HTR-8/SVneo (cell line): ENCODE data around the gene CDC14B.
"Not testable (repeated sequence)": the region's sequence is repeated elsewhere in the genome, so short reads cannot be mapped to it uniquely, and the experiment has no call there.

Experiments used
- DNase-seq: peaks from one replicate; pipeline ENCODE4 v3.0.0; 2011; ENCODE audit warnings: low spot score, mixed read lengths; ENCODE audit not compliant: insufficient read length
- FAIRE-seq: peaks from 2 replicates; lab custom pipeline; 2011; peaks lifted over from hg19 to GRCh38; lab: Jason Lieb, UNC

CDC14B gene

DNA sequence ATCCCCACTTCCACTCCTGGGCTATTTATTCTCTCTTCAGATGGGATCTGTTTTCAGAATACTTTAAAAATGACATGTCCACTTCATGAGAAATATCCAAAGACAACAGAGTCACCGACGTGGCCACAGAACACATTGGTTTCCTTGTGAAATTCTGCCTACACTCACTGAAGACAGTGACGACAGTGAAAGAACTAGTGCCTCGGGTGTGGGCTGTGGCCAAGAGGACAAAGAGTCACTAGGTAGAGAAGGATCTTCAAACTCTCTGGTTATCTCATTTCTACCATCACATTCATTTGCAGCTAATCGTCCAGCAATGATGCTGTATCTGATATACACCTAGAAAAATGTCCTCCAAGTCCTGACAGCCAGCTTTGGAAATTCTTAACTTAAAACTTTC lies 110.6 kb downstream of the CDC14B start:
- DNase-seq: no peak
- no peak for FAIRE-seq

- no peak for DNase-seq
- FAIRE-seq: no peak
These were observed 111.3 kb downstream of the CDC14B start for GRCh38 chr9:96508227-96508940.

DNA sequence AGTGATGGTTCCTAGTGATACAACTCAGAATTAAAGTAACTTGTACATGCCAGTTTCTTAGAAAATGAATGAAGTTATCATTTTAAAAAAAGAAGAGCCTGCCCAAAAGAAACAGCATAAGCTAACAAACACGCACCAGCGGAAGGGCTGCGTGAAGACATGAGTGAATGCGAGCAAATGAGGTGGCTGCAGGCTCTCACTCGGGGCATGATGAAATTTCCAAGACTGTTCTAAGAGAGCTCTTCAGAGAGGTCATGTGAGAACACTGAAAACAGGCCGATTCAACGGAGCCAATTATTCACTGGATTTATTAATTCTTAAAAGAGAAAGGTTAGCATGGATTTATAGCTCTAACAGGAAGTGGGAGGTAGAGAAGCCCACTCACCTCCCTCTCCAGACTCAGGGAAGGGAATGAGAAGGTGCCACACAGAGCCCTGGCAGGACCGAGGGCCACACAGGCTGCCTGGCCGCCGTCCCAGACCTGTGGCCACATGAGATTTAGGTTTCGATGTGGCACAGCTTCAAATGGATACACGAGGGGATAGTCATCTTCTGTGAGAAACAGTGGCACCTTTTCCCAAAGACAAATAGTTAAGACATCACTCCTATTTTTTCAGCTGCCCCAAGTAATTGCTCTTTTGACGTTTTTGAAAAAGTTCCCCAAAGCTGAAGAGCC lies 114.2 kb downstream of the CDC14B start:
- DNase-seq (no peak), FAIRE-seq (no peak)

GRCh38 chr9:96503918-96504317 lies 115.7 kb downstream of the CDC14B start:
- DNase-seq: no peak
- no peak for FAIRE-seq

- FAIRE-seq, DNase-seq: not testable (repeated sequence)
These were observed 116.3 kb downstream of the CDC14B start for GRCh38 chr9:96503374-96503748.

DNA sequence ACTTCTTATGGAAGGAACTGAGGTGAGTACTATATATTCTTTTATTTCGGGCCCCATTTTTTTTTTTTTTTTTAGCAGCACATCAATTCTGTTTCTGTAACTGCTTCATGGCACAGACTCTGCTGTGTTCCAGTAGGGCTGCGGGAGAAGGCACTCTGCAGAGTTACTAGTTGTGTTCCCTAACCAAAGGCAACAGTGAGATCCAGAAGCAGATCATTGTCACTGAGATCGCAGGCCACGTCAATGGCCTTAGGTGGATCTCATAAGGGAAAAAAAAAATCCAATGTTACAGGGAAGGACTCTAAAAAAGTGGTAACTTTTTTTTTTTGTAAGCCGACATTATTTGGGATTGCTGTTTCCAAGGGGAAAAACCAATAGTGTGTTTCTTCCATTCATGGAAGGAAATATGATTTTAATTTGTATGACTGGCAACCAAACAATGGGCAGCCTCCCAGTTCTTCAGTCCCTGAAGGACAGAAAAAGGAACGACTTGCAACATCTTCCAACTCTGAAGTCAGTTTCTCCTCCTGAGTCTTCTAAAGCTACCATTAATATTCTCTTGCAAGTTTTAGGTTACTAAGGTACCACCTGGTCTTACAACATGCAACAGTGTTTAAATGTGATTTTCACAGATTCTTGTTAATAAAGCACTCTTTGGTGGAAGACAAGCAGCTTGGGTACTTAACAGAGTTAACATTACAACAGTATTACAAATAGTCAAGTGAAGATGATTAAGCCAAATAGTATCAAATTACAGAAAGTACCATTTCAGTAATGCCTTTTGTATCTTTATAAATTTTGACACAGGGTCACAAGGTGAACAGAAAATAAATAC lies 116.9 kb downstream of the CDC14B start:
- DNase-seq: no peak
- no peak for FAIRE-seq

GRCh38 chr9:96501633-96502538 lies 117.8 kb downstream of the CDC14B start:
- no peak for FAIRE-seq
- no peak for DNase-seq

DNA sequence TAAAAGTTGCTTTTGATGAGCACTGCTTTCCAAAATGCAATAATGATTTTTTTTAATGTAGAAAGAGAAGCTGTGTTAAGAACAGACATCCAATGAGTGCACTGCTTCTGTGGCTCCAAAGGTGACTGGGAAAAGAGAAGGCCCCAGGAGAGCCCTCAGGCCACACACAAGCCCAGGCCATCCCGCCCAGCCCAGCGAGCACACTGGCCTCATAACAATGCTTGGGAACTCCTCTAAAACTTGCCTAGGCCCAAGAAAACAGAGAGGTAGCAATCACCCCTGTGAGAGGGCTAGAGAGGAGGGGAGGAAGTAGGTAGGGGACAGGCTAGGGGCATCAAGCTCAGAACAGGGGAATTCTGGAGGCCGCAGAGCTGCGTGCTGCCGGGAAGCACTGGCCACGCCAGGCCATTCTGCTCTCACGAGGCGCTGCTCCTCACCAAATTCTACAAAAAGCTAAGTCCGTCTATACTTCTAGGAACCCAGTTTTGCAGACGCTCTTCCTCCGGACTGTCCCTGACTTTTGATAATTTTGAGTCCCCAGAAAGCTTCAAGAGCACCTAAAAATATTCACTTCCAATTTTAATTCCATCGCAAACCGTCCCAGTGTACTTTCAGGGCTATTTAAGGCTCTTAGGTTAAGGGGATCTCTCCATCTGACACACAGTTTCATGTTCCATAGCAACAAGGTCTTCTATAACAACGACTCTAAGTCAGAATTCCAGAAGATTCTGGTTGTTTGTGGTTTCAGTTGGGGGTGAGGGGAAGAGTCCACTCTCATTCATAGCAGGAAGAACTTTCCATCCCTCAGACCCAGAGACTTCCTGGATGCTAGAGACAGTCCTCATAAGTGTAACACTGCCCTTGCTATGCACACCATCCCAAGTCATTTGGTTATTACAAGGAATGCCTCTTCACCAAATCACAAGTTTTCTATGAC lies 118.7 kb downstream of the CDC14B start:
- no peak for FAIRE-seq
- no peak for DNase-seq

GRCh38 chr9:96499257-96499656 lies 120.4 kb downstream of the CDC14B start:
- FAIRE-seq: no peak

DNA sequence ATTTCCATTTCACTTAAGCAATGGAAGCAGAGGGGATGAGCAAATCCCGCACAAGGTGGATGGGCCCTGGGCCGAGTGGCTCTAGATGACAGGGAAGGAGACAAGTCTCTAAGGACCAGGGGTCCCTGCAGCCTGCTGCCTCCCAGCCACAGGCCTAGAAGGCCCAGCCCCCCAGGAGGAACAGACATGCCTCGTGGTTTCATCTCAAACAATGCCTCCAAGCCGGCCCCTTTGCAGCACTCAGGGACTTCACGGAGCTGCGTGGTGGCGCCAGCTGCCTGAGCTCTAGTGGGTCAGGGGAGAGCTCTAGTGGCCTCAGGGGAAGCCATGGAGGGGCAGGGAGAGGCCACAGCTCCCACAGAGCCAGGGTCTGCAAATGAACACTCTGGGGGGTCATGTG lies 120.8 kb downstream of the CDC14B start:
- DNase-seq (no peak), FAIRE-seq (no peak)

More at GRCh38 chr9:96499257-96499656, 120.4 kb downstream of the CDC14B start:
- no peak for DNase-seq

- FAIRE-seq (no peak), DNase-seq (no peak)
These were observed 122.6 kb downstream of the CDC14B start for GRCh38 chr9:96497117-96497399.

- DNase-seq: no peak
- FAIRE-seq: no peak
These were observed 123.1 kb downstream of the CDC14B start for GRCh38 chr9:96496368-96497116.

DNA sequence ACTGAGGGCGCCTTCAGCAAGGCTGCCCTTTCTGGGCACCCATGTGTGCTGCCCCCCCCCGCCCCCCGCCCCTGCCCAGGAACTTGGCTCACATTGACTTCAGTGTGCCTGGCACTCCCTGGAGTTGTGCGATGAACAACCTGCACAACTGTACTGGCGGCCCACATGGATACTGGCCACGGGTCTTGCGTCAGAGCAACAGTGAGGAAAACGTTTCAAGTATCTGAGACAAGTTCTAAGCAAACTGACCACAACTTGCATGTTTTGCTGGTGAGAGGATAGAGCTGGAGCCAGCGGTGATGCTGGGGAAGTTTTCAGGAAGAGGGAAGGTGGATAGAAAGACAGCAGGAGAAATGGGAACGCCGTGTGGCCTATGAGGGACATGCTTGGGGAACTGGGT lies 124.3 kb downstream of the CDC14B start:
- DNase-seq (no peak), FAIRE-seq (no peak)

DNA sequence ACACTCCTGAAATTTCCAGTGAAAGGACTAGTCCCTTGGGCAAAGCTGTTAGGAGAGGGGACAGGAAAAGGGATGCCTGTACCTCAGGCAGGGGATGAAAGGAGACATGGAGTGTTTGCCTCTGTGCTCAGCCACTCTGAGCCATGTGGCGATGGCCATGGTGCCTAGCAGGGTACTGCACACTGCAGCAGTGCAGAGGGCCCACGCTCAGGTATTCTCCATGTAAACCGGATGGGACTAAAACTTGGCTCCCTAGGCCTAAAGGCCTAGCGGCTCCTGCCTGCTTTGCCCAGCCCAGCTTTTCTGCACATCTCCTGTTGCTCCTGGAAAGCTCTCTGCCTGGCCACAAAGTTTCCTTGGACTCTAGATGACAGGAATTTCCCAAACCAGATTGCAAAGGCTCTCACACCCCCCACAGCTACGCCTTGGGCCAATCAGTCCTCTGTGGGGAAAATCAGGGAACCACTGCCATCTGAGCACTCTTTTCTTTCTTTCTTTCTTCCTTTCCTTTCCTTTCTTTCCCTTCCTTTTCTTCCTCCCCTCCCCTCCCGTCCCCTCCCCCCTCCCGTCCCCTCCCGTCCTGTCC lies 125.3 kb downstream of the CDC14B start:
- no peak for DNase-seq
- no peak for FAIRE-seq

- DNase-seq (no peak), FAIRE-seq (no peak)
These were observed 125.9 kb downstream of the CDC14B start for GRCh38 chr9:96493757-96494156.

GRCh38 chr9:96492993-96493531 lies 126.6 kb downstream of the CDC14B start:
- no peak for DNase-seq
- no peak for FAIRE-seq

DNA sequence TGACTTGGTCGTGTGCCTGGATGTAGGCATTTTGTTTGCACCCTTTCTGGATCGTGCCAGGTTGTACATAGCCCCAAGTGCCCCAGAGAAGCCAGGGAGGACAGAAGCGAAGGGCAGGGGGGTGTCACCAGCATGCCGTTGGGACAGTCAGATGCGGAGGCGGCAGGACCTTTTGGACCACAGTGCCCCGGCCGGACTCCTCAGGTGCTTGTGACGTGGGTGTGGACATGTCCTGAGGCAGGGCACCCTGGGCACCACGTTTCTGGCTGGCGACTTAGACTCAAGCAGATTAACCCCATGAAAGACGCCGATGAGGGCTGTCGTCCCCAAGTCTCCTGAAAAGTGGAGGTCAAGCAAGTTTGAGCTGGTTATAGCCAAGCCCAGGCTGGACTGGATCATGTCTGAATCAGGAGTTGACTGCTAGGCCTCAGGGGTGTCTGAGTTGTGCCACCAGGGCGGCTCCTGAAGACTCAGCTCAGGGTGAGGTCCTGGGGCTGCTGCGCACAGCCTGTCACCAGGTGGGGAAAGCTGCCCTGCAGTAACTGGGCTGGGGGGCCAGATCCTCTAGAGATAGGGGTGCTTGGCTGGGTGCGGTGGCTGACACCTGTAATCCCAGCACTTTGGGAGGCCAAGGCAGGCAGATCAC lies 127.6 kb downstream of the CDC14B start:
- DNase-seq (no peak), FAIRE-seq (no peak)
